GM19328 (cell line): ENCODE data around the gene RCOR2.

Experiments
- ATAC-seq: cut with Tn5 transposase; IDR thresholded peaks from one replicate; pipeline ENCODE4 v1.9.1; 2021; ENCODE audit warnings: mild to moderate bottlenecking, moderate library complexity; ENCODE audit not compliant: unreplicated experiment

The RCOR2 gene

GRCh38 chr11:63907808-63908530, 9.0 kb downstream of the RCOR2 start:
- no peak for ATAC-seq

- ATAC-seq = no peak
These were observed 9.9 kb downstream of the RCOR2 start for GRCh38 chr11:63907063-63907462.

GRCh38 chr11:63906585-63906984, 10.4 kb downstream of the RCOR2 start:
- no peak for ATAC-seq

GRCh38 chr11:63906087-63906486, 10.9 kb downstream of the RCOR2 start:
- no peak for ATAC-seq

- ATAC-seq = no peak
These were observed 11.8 kb downstream of the RCOR2 start for GRCh38 chr11:63905179-63905578.

- no peak for ATAC-seq
These were observed 12.2 kb downstream of the RCOR2 start for GRCh38 chr11:63904743-63905142.

- ATAC-seq = no peak
These were observed 13.1 kb downstream of the RCOR2 start for GRCh38 chr11:63903884-63904283.

GRCh38 chr11:63901660-63902059, 15.3 kb downstream of the RCOR2 start:
- no peak for ATAC-seq

- ATAC-seq = no peak
These were observed 19.4 kb downstream of the RCOR2 start for GRCh38 chr11:63897459-63898146.

- no peak for ATAC-seq
These were observed 20.9 kb downstream of the RCOR2 start for GRCh38 chr11:63896071-63896470.

- ATAC-seq = no peak
These were observed 23.6 kb downstream of the RCOR2 start for GRCh38 chr11:63893355-63893754.

- no peak for ATAC-seq
These were observed 24.7 kb downstream of the RCOR2 start for GRCh38 chr11:63892228-63892627.

- ATAC-seq = no peak
These were observed 26.6 kb downstream of the RCOR2 start for GRCh38 chr11:63890368-63890767.

- ATAC-seq = no peak
These were observed 27.6 kb downstream of the RCOR2 start for GRCh38 chr11:63889344-63889743.

GRCh38 chr11:63888170-63889086, 28.5 kb downstream of the RCOR2 start:
- ATAC-seq = no peak

GRCh38 chr11:63887386-63887999, 29.5 kb downstream of the RCOR2 start:
- no peak for ATAC-seq

GRCh38 chr11:63884196-63884932, 32.6 kb downstream of the RCOR2 start:
- ATAC-seq = no peak

- ATAC-seq = no peak
These were observed 33.2 kb downstream of the RCOR2 start for GRCh38 chr11:63883791-63884190.

GRCh38 chr11:63882555-63883242, 34.3 kb downstream of the RCOR2 start:
- no peak for ATAC-seq

GRCh38 chr11:63880403-63880790, 36.6 kb downstream of the RCOR2 start:
- no peak for ATAC-seq
